Measurements from ENCODE around the gene SBNO2. TPM values are rescaled to one million over a fixed set of nuclear protein-coding genes. Genes with fewer than 3 reads are reported as not detected.

SBNO2 gene
- total RNA-seq, 1 donor from 2014 or later = 46.4 TPM

- Mint-ChIP-seq H3K36me3 (ENCODE audit: low read depth, unreplicated experiment) (peaks cover 5% of the 10 kb centered on the region), H3K4me3 (ENCODE audit: unreplicated experiment) (no peak overlapping the region), H3K9me3 (ENCODE audit: unreplicated experiment) (no peaks in the 10 kb centered on the region), H3K27me3 (ENCODE audit: unreplicated experiment) (peaks cover 12% of the 10 kb centered on the region), H3K4me1 (ENCODE audit: unreplicated experiment) (no peaks in the 10 kb centered on the region), H3K27ac (ENCODE audit: unreplicated experiment) (no peak overlapping the region)
- no peak for DNase-seq (ENCODE audit: low spot score)
- TF ChIP-seq CTCF (IDR thresholded peaks at IDR 0.05; ENCODE audit: unreplicated experiment) = no peak
Observed at GRCh38 chr19:1076951-1077350, 97.1 kb downstream of the SBNO2 start.

- H3K27ac Mint-ChIP-seq (ENCODE audit: unreplicated experiment) = peak overlapping the region; percentile 45
- H3K9me3 Mint-ChIP-seq (ENCODE audit: unreplicated experiment) = no peaks in the 10 kb centered on the region
- H3K27me3 Mint-ChIP-seq (ENCODE audit: unreplicated experiment) = peaks cover 16% of the 10 kb centered on the region
- H3K4me3 Mint-ChIP-seq (ENCODE audit: unreplicated experiment) = no peak overlapping the region
- TF ChIP-seq CTCF (IDR thresholded peaks at IDR 0.05; ENCODE audit: unreplicated experiment) = no peak
- H3K4me1 Mint-ChIP-seq (ENCODE audit: unreplicated experiment) = peaks cover 3% of the 10 kb centered on the region
- H3K36me3 Mint-ChIP-seq (ENCODE audit: low read depth, unreplicated experiment) = peaks cover 5% of the 10 kb centered on the region
- no peak for DNase-seq (ENCODE audit: low spot score)
Observed at GRCh38 chr19:1076046-1076386, 98.1 kb downstream of the SBNO2 start.

- Mint-ChIP-seq H3K36me3 (ENCODE audit: low read depth, unreplicated experiment) (peaks cover 5% of the 10 kb centered on the region), H3K9me3 (ENCODE audit: unreplicated experiment) (no peaks in the 10 kb centered on the region), H3K27ac (ENCODE audit: unreplicated experiment) (no peak overlapping the region), H3K4me1 (ENCODE audit: unreplicated experiment) (peaks cover 3% of the 10 kb centered on the region), H3K27me3 (ENCODE audit: unreplicated experiment) (peaks cover 16% of the 10 kb centered on the region), H3K4me3 (ENCODE audit: unreplicated experiment) (no peak overlapping the region)
- TF ChIP-seq CTCF (IDR thresholded peaks at IDR 0.05; ENCODE audit: unreplicated experiment) = no peak
- DNase-seq (ENCODE audit: low spot score) = no peak
Observed at GRCh38 chr19:1074544-1075283, 99.4 kb downstream of the SBNO2 start.

DNA sequence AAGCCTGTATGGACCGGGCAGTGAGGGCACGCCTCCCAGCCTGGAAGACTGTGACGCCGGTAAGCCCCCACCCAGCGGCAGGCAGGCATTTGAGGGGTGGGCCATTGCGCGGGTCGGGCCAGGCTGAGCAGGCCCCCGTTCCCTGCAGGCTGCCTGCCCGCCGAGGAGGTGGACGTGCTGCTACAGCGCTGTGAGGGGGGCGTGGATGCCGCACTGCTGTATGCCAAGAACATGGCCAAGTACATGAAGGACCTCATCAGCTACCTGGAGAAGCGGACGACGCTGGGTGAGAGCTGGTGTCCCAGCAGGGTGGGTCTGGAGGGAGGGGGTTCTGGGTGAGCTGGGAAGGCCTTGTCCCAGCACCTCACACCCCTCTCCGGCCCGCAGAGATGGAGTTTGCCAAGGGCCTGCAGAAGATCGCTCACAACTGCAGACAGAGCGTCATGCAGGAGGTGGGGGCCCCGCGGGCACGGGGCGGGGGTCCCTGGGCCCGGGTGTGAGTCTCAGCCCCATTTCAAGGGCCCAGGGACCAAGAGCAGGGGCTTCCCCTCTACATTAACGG lies 100.0 kb downstream of the SBNO2 start:
- DNase-seq (ENCODE audit: low spot score) = no peak
- H3K36me3 Mint-ChIP-seq (ENCODE audit: low read depth, unreplicated experiment) = peaks cover 5% of the 10 kb centered on the region
- TF ChIP-seq CTCF (IDR thresholded peaks at IDR 0.05; ENCODE audit: unreplicated experiment) = no peak
- no peak overlapping the region for H3K4me3 Mint-ChIP-seq (ENCODE audit: unreplicated experiment)
- H3K9me3 Mint-ChIP-seq (ENCODE audit: unreplicated experiment) = no peaks in the 10 kb centered on the region
- H3K27ac Mint-ChIP-seq (ENCODE audit: unreplicated experiment) = no peak overlapping the region
- H3K4me1 Mint-ChIP-seq (ENCODE audit: unreplicated experiment) = peaks cover 5% of the 10 kb centered on the region
- peaks cover 16% of the 10 kb centered on the region for H3K27me3 Mint-ChIP-seq (ENCODE audit: unreplicated experiment)

Data from endothelial cell (in vitro differentiated cells).